ENCODE measurements around the gene ZNF608. TPM values are rescaled to one million over a fixed set of nuclear protein-coding genes. Genes with fewer than 3 reads are reported as not detected.

ZNF608 gene
- 144 TPM for total RNA-seq

GRCh38 chr5:124745928-124746915, at the start of gene ZNF608:
ZNF608 (minus strand) TSS chr5:124746639; CDS start chr5:124744989, 1,650 bp downstream.

